GF-D8 (cell line): ENCODE measurements around the gene NPIPB8.
"Not testable (repeated sequence)": the region's sequence is repeated elsewhere in the genome, so short reads cannot be mapped to it uniquely, and the experiment has no call there.

Experiments
- DNase-seq: peaks from one replicate; lab custom pipeline; 2025; lab: John Stamatoyannopoulos, UW

NPIPB8 gene

DNA sequence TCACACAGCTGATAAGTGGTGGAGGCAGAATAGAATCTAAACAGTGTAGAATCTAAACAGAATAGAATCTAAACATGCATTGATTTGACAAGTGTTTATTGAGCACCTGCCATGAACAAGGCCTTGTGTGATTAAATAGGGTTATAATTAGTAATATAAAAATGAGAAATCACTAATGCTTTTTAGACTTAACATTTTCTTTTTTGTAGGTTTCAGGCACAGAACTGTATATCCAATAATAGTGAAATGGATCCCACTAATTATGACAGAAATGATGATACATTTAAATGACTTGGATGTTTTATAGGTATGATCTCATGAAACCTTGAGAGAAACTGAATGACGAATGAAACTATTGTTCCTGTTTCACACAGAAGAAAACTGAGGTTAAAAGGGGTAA lies at the start of gene NPIPB8:
NPIPB8 (plus strand) TSS at position 301 of the 400 bp plus-strand sequence. CDS start 296 bp downstream, outside the sequence.
- not testable (repeated sequence) for DNase-seq

DNA sequence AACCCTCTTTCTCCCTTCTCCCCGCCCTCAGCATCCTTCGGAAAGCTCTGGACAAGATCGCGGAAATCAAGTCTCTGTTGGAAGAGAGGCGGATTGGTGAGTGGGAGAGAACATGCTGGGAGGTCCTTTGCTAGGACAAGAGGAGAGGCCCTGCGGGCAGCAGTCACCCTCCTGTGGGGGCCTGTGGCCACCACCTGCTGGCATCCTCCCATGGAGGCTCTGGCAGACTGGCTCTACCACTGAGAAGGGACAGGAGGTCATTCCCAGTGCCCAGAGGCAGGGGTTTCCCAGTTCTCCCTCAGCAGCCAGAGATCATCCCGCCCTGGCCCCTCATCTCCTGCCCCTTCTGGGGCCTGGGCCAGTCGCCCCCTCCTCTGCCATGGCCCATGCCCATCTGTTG lies 48.8 kb upstream of the NPIPB8 start:
- no peak for DNase-seq

DNA sequence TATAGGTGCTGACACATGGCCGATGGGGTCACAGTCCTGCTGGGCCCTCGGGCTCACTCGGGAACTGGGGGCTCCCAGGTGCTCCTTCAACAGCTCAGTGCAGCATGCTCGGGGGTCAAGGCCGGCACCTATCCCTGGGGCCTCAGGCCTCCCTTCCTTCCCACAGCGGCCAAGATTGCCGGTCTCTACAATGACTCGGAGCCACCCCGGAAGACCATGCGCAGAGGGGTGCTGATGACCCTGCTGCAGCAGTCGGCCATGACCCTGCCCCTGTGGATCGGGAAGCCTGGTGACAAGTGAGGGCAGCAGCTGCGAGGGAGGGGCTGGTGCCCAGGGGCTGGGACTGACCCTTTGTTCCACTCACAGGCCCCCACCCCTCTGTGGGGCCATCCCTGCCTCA lies 47.9 kb upstream of the NPIPB8 start:
- no peak for DNase-seq

DNA sequence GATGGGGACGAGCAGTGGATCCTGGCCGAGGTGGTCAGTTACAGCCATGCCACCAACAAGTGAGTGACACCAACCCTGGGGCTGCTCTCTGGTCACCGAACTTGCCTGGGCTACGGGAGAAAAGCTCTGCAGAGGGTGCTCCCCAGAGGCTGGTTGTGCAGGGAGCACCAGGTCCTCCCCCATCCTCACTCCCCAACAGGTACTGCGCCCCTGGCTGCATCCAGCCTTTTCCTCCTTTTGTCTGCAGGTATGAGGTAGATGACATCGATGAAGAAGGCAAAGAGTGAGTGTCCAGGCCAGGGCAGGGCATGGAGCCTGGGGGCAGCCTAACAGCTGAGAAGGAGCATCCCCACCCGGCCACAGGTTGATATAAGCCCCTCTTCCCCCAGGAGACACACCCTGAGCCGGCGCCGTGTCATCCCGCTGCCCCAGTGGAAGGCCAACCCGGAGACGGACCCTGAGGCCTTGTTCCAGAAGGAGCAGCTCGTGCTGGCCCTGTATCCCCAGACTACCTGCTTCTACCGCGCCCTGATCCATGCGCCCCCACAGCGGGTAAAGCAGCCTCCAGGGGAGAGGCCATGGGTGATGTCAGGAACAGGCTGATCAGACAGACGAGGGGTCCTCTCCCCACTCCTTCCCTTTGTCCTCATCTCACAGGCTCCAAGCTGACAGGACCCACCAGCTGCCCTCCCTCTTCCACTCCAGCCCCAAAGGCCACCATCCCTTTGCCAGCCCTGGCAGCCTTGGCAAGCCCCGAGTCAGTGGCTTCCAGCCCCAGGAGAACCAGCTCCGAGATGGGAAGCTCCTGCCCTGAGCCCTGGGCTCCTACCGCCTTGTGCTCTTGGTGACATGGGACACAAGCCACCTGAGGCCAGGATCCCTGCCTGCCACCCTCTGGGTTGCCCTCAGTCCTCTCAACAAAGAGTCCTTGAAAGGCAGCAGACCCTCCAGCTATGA lies 47.2 kb upstream of the NPIPB8 start:
- no peak for DNase-seq

DNA sequence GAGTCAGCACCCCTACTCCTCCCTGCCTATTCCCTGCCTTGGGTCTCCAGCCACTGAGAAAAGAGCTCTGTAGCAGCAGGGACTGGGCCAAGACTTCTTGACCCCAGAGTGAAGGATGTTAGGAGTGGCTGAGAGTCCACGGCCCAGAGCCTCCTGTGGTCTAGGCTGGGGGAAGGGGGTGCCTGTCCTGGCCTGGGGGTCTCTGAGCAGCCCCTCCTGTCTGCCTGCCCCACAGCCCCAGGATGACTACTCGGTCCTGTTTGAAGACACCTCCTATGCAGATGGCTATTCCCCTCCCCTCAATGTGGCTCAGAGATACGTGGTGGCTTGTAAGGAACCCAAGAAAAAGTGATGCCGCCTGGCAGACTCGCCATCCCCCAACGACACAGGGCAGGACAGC lies 46.5 kb upstream of the NPIPB8 start:
- DNase-seq = no peak

DNA sequence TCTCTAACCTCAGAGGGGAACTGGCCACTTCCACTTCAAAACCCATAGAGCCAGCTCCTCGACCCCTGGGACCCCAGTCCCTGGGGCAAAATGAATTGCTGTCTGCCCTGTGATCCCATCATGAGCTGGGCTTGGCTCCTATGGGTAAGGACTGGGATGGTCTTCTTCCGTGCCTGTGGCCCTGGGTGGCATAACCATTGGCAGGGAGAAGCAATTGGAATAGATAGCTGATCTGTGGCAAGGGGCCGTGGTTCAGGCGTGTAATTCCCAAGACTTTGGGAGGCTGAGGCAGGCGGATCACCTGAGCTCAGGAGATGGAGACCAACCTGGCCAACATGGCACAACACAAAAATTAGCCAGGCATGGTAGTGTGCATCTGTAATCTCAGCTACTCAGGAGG lies 45.4 kb upstream of the NPIPB8 start:
- no peak for DNase-seq

DNA sequence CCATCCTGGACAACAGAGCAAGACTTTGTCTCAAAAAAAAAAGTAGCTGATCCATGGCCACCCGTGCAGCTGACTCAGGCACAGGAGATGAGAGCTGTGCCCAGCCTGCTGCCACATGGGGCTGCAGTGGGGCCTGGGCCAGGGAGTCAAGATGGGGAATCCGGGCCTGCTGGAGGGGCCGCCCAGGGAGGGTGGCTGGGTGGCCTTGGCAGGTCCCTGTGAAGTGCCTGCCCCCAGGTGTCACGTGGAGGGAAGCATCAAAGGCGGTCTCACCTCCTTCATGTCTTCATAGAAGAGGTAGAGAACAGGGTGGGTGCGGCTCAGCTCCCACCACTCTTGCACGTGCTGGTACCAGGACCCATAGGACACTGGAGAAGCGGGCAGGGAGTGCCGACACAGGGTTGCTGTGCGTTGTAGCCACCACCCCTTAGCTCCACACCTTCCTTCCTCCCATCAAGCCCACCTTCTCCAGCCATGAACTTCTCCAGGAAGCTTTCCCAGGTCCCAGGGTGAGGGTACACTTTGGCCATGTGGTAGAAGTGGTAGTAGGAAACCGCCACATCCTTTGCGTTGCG lies 44.8 kb upstream of the NPIPB8 start:
- no peak for DNase-seq

DNA sequence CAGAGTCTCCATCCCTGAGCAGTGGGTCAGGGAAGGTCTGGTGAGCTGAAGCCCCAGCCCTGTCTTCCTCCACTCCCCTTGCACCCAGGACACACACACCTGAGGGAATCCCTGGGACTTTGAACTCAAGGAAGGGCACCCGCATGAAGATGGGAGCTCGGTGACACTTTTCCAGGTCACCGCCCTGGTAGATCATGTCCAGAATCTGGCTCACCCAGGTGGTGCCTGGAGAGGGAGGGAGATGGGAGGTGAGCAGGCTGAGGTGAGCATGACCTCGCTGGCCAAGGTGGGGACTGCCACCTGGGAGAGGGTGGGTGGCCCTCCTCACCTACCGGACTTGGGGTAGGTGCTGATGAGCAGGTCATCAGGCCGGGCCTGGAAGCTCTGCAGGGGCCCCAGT lies 42.4 kb upstream of the NPIPB8 start:
- not testable (repeated sequence) for DNase-seq

DNA sequence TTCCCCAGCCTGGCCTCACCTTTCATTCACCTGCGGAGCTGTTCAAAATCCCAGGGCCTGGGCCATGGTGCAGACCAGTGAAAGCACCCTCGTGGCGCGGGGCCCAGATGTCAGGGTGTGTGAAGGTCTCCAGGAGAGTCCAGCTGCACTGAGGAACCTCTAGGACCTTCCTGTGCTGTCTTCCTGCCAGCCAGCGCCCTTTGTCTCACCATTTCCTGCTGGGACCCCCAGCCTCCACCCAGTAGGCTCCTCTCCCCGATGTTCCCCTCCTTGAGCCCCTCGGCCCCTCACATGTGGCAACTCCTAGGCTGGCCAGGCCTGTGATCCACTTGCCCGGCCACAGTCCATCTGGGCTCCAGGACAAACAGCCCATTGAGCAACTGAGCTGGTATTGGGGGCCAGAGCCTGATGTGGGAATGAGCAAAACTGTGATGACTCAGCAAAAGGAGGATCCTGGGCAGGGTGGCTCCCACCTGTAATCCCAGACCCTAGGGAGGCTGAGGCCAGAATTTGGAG lies 41.7 kb upstream of the NPIPB8 start:
- DNase-seq = no peak

DNA sequence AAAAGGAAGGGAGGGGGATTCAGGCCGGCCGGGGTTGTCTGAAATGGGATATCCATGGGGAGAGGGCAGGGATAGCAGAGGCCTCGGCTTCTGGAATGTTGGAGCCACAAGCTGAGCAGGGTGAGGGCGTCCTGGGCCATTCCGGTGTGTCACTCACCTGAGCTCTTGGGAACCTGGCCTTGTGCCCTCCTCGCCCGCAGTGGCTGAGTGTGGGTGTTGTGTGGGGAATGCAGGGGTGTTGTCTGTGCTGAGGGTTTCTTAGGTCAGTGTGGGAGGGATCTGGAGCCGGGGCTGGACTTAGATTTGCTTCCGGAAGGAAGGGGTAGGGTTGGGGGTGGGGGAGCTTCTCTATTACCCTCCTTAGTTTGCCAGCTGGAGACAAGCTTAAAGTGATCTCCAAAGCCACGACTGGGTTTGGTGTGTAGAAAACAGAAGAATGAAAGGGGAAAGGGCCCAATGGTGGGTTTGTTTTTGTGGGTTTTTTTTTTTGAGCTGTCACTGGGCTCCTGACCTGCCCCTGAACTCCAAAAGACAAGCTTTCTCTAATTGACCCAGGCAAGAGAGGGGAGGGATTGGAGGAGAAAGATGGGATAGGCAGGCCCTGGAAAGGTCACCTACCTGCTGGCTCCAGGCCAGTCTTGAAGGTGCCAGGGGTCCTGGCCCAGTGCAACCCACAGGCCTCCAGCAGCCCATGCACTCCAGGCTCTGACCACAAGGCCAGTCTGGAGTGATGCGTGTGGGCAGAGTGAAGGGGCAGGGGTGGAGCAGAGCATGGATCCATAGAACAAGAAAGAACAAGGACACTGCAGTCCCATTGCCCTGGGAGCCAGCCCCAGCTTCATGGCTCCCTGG lies 40.8 kb upstream of the NPIPB8 start, which contains the start of gene SULT1A2:
SULT1A2 (minus strand) TSS at position 211 of the 852 bp plus-strand sequence. CDS start 1,120 bp downstream, outside the sequence.
- no peak for DNase-seq

DNA sequence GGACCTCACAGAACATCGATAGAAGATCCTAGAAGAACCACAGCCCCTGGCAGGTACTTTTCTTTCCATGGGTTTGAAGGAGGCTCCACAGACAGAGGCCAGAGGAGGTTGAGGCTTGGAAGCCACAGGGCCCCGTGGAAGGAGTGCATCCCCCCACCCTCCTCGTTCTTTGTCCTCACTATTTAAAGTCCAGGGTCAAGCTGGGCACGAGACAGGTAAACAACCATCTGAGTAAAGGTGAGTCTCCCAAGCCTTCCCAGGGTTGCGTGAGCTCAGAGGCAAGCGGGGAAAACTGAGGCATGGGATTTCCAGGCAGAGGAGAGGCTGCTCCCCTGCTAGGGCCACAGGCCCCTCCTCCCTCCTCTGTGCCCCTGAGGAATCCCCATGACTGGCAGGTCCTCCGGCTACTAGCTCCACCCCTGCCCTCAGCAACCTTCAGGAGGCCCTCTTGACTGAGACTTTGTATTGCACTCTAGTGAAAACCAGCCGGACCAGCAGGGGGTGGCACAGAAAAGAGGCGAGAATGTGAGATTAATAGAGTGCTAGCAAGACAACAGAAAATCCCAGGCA lies 40.1 kb upstream of the NPIPB8 start:
- no peak for DNase-seq

DNA sequence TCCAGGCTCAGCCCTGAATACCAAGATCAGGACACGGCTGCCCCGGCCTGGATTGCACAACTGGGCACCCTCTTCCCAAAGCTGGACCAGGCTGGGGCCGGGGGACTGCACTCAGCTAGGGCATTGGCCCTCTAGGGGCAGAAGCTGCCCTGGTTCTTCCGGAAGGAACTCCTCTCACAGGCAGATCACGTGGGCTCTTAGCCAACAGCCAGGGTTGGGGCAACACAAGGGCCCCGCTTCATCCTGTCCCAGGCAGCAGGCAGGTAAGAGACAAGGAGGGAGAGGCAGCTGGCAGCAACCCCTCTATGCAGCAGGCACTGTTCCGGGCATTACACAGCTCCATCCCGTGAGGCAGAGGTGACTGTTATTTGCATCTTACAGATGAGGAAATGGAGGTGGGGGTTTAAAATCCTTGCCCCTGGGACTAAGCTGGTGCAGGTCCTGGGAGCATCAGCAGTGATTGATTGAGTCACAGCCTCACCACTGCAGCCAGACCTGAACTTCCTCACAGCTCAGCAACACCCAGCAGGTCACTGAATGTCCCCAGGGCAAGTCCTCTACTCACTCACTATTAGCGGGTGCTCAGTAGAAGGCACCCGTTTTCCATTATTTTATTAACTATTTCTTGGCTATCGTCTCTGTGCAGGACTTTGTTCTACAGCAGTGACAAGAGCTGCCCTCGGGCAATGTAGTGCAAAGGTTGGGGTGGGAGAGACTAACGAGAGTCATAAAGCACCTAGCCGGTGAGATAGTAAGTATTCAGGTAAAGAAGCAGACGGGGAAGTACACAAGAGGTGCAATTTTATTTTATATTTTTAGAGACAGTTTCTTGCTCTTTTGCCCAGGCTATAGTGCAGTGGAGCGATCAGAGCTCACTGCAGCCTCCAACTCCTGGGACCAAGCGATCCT lies 38.2 kb upstream of the NPIPB8 start:
- DNase-seq = not testable (repeated sequence)

DNA sequence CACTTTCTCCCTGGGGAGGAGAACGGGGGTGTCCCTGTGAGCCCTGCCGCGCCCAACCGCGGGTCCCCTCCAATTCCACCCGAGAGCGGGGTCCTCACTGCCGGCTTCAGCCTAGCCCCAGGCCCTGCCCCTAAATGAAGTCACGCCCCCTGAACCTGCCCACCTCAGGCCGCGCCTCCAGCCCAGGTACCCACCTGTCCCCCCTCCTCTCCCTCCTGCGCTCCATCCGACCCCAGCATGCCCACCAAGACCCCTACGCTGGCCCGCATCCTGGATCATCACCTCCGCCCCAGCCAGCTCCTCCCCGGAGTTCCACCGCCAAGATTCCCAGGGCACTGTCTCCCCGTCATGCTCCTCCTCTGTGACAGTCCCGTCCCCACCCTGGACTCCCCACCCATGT lies 36.9 kb upstream of the NPIPB8 start:
- DNase-seq = not testable (repeated sequence)

DNA sequence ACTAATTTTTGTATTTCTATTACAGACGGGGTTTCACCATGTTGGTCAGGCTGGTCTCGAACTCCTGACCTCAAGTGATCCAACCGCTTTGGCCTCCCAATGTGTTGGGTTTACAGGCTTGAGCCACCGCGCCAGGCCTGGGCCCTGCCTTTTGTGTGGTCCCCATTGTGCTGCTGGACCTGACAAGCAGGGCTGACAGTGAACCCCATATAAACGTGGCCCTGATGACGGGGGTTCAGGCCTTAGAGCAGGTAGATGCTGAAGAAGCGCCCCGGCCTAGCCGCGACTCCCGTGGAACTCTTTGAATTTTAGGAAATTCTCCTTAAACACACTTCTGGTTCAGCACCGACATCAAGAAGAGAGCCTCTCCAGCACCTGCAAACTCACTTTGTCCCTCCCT lies 36.3 kb upstream of the NPIPB8 start:
- not testable (repeated sequence) for DNase-seq

DNA sequence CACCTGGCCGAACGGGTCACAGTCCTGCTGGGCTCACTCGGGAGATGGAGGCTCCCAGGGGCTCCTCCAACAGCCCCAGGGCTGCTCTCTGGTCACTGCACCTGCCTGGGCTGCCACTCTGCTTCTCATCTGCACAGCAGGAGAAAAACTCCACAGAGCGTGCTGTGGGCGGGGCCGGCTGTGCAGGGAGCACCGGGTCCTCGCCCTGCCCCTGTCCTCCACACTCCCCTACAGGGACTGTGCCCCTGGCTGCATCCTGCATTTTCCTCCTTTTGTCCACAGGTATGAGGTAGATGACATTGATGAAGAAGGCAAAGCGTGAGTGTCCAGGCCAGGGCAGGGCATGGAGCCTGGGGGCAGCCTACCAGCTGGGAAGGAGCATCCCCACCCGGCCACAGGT lies 35.8 kb upstream of the NPIPB8 start:
- not testable (repeated sequence) for DNase-seq

DNA sequence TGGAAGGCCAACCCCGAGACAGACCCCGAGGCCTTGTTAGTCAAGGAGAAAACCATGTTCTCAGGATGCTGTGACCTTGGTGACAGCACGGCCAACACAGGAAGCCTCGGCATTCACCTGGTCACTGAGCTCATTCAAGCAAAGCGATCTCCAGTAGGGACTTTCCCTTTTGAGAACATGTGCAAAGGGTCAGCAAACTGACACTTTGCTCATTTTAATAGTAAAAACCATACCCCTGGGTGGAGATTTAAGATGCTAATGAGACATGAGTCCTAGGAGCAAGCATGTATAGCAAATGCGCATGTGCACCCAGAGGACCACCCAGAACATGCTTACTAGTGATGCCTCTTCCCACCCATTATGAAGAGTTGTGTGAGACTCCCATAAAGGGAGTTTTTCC lies 35.3 kb upstream of the NPIPB8 start:
- DNase-seq = no peak

DNA sequence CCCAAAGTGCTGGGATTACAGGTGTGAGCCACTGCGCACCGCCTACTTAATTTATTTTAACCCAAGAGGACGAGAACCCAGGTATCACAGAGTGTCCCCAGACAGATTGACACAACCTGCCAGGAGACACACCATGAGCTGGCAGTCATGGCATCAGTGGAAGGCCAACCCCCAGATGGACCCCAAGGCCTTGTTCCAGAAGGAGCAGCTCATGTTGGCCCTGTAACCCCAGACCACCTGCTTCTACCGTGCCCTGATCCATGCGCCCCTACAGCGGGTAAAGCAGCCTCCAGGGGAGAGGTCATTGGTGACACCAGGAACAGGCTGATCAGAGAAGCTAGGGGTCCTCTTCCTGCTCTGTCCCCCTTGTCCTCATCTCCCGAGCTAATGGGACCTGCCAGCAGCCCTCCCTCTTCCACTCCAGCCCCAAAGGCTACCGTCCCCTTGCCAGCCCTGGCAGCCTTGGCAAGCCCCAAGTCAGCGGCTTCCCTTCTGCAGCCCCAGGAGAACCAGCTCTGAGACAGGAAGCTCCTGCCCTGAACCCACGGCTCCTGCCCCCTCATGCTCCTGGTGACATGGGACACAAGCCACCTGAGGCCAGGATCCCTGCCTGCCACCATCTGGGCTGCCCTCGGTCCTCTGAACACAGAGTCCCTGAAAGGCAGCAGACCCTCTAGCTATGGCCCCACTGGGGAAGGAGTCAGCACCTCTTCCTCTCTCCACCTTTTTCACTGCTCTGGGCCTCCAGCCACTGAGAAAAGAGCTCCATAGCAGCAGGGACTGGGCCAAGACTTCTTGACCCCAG lies 34.3 kb upstream of the NPIPB8 start:
- DNase-seq = no peak

DNA sequence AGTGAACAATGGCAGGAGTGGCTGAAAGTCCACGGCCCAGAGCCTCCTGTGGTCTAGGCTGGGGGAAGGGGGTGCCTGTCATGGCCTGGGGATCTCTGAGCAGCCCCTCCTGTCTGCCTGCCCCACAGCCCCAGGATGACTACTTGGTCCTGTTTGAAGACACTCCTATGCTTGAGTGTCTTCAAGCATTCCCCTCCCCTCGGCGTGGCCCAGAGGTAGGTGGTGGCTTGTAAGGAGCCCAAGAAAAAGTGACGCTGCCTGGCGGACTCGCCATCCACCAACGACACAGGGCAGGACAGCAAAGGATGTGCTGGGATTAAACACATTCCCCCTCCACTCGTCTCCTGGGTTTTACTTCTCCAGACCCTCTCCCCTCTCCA lies 33.7 kb upstream of the NPIPB8 start:
- DNase-seq = no peak

DNA sequence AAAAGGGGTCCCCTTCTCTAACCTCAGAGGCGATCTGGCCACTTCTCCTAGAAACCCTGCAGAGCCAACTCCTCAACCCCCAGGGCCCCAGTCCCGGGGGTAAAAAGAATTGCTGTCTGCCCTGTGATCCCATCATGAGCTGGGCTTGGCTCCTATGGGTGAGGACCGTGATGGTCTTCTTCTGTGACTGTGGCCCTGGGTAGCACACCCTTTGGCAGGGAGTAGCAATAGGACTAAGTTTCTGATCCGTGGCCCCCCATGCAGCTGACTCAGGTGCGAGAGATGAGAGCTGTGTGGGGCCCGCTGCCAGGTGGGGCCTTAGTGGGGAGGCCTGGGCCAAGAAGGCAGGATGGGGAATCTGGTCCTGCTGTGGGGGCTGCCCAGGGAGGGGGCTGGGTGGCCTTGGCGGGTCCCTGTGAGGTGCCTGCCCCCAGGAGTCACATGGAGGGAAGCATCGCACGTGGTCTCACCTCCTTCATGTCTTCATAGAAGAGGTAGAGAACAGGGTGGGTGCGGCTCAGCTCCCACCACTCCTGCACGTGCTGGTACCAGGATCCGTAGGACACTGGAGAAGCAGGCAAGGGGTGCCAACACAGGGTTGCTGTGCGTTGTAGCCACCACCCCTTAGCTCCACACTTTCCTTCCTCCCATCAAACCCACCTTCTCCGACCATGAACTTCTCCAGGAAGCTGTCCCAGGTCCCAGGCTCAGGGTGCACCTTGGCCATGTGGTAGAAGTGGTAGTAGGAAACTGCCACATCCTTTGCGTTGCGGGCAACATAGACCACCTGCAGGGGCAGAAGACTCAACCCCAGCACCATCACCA lies 31.4 kb upstream of the NPIPB8 start:
- DNase-seq = no peak
